Tibial nerve (tissue), 4 donors: ENCODE data around the gene NME7. TPM values are rescaled to one million over a fixed set of nuclear protein-coding genes. Genes with fewer than 3 reads are reported as not detected.

ENCODE experiments used
- DNase-seq, 2 donors: peaks; one replicate each; pipeline ENCODE4 v3.0.0-alpha.2; 2019; ENCODE audit warnings: low spot score in 2 of 2
- H3K27ac ChIP-seq, 4 donors: fragments of 200-600 bp; sonication (generic) in 3 of 4; one replicate each; pipeline ENCODE4 v1.5.1; 2017 to 2019; ENCODE audit warnings: mild to moderate bottlenecking in 1 of 4
- H3K27me3 ChIP-seq, 2 donors: fragments of 200-600 bp; sonication (generic) in 1 of 2; one replicate each; pipeline versions ENCODE4 v1.5.1 to v1.6.0; 2017 to 2019
- H3K36me3 ChIP-seq, 3 donors: fragments of 200-600 bp; sonication (generic); one replicate each; pipeline ENCODE4 v1.5.1; 2018 to 2019
- H3K4me1 ChIP-seq, 4 donors: fragments of 200-600 bp; sonication (generic) in 3 of 4; one replicate each; pipeline ENCODE4 v1.5.1; 2017 to 2019
- H3K4me3 ChIP-seq, 4 donors: fragments of 200-600 bp; sonication (generic) in 3 of 4; one replicate each; pipeline ENCODE4 v1.5.1; 2017 to 2019; ENCODE audit warnings: mild to moderate bottlenecking in 1 of 4, moderate library complexity in 1 of 4
- H3K9me3 ChIP-seq, 4 donors: fragments of 200-600 bp; sonication (generic) in 3 of 4; one replicate each; pipeline ENCODE4 v1.5.1; 2017 to 2019
- CTCF ChIP-seq, 5 experiments: fragments of 200-600 bp in 3 of 5; fragments of 450-650 bp in 2 of 5; sonication (generic) in 3 of 5; IDR thresholded peaks; one replicate each; pipeline ENCODE4 v1.5.1; 2016 to 2019; ENCODE audit warnings: antibody characterized with exemption in 5 of 5, mild to moderate bottlenecking in 3 of 5, moderate library complexity in 2 of 5
- EP300 ChIP-seq, 2 donors: sonication (generic); formaldehyde crosslinking; IDR thresholded peaks; one replicate each; pipeline ENCODE4 v1.6.1; 2017; ENCODE audit warnings: antibody characterized with exemption in 2 of 2, mild to moderate bottlenecking in 1 of 2
- POLR2A ChIP-seq, 2 donors: fragments of 450-650 bp; IDR thresholded peaks; one replicate each; pipeline ENCODE4 v1.6.1; 2017; ENCODE audit warnings: antibody characterized with exemption in 2 of 2, mild to moderate bottlenecking in 2 of 2, moderate library complexity in 2 of 2
- WGBS, 2 donors: methylation state at CpG; one replicate each; pipeline ENCODE4 v1.1.5; 2018; 5-methylcytosine and 5-hydroxymethylcytosine counted together
- total RNA-seq, 4 donors: library from RNA; depleted of rRNA; stranded (reverse); fragments of >200 nt; gene quantifications; one replicate each; pipeline ENCODE4 v1.1.0, GENCODE V29; 2016

Gene NME7
- total RNA-seq, 4 donors from 2014 or later: 8.2 to 26.2 (median 17.5) TPM

GRCh38 chr1:169212088-169212487 is 155.5 kb downstream of the NME7 start:
- no peak for DNase-seq
- no peaks in the 10 kb centered on the region for H3K4me1 ChIP-seq
- TF ChIP-seq POLR2A (IDR thresholded peaks at IDR 0.05) (no peak), EP300 (IDR thresholded peaks at IDR 0.05) (no peak), CTCF (IDR thresholded peaks at IDR 0.05) (no peak)
- H3K27me3 ChIP-seq: no peaks in the 10 kb centered on the region
- H3K4me3 ChIP-seq: no peak overlapping the region
- no peak overlapping the region for H3K27ac ChIP-seq
- H3K36me3 ChIP-seq: peaks cover 0 to 16% (median 0%) of the 10 kb centered on the region in 3 donors
- no peaks in the 10 kb centered on the region for H3K9me3 ChIP-seq

- Histone ChIP-seq H3K4me3 (no peak overlapping the region), H3K4me1 (no peaks in the 10 kb centered on the region), H3K9me3 (no peaks in the 10 kb centered on the region), H3K27me3 (no peaks in the 10 kb centered on the region), H3K36me3 (no peaks in the 10 kb centered on the region), H3K27ac (no peak overlapping the region)
- 95 to 100% methylated on average over 1 of the region's 1 CpG for WGBS, 2 donors
- no peak for TF ChIP-seq CTCF (IDR thresholded peaks at IDR 0.05)
- no peak for TF ChIP-seq EP300 (IDR thresholded peaks at IDR 0.05)
- no peak for TF ChIP-seq POLR2A (IDR thresholded peaks at IDR 0.05)
- no peak for DNase-seq
Observed at GRCh38 chr1:169207797-169208520, 159.6 kb downstream of the NME7 start.

GRCh38 chr1:169204157-169204556 is 163.4 kb downstream of the NME7 start:
- TF ChIP-seq EP300 (IDR thresholded peaks at IDR 0.05) (no peak), CTCF (IDR thresholded peaks at IDR 0.05) (no peak), POLR2A (IDR thresholded peaks at IDR 0.05) (no peak)
- Histone ChIP-seq H3K36me3 (no peaks in the 10 kb centered on the region), H3K27me3 (no peaks in the 10 kb centered on the region), H3K9me3 (no peaks in the 10 kb centered on the region), H3K27ac (no peak overlapping the region), H3K4me1 (no peaks in the 10 kb centered on the region), H3K4me3 (no peak overlapping the region)
- no peak for DNase-seq

GRCh38 chr1:169202791-169203665 is 164.6 kb downstream of the NME7 start:
- Histone ChIP-seq H3K36me3 (no peaks in the 10 kb centered on the region), H3K27me3 (no peaks in the 10 kb centered on the region), H3K4me3 (no peak overlapping the region), H3K27ac (no peak overlapping the region), H3K9me3 (no peaks in the 10 kb centered on the region), H3K4me1 (no peaks in the 10 kb centered on the region)
- DNase-seq: no peak
- 86 to 90% methylated on average over 3 of the region's 3 CpGs for WGBS, 2 donors
- TF ChIP-seq POLR2A (IDR thresholded peaks at IDR 0.05) (no peak), CTCF (IDR thresholded peaks at IDR 0.05) (no peak), EP300 (IDR thresholded peaks at IDR 0.05) (no peak)

- H3K9me3 ChIP-seq: peaks cover 0 to 4% (median 0%) of the 10 kb centered on the region in 4 donors
- no peak for DNase-seq
- WGBS, 2 donors: 97 to 98% methylated on average over 5 of the region's 5 CpGs
- H3K4me3 ChIP-seq: no peak overlapping the region
- no peaks in the 10 kb centered on the region for H3K36me3 ChIP-seq
- TF ChIP-seq CTCF (IDR thresholded peaks at IDR 0.05) (no peak), POLR2A (IDR thresholded peaks at IDR 0.05) (no peak), EP300 (IDR thresholded peaks at IDR 0.05) (no peak)
- no peak overlapping the region for H3K27ac ChIP-seq
- no peaks in the 10 kb centered on the region for H3K4me1 ChIP-seq
- no peaks in the 10 kb centered on the region for H3K27me3 ChIP-seq
Observed at GRCh38 chr1:169201084-169201619, 166.4 kb downstream of the NME7 start.
